ENCODE measurements around the gene AANAT. TPM values are rescaled to one million over a fixed set of nuclear protein-coding genes. Genes with fewer than 3 reads are reported as not detected.
"Not testable (repeated sequence)": the region's sequence is repeated elsewhere in the genome, so short reads cannot be mapped to it uniquely, and the experiment has no call there.

The AANAT gene
- polyA plus RNA-seq, 6 donors from 2014 or later = 0.24 to 1.2 (median 0.43) TPM; not detected in 3

DNA sequence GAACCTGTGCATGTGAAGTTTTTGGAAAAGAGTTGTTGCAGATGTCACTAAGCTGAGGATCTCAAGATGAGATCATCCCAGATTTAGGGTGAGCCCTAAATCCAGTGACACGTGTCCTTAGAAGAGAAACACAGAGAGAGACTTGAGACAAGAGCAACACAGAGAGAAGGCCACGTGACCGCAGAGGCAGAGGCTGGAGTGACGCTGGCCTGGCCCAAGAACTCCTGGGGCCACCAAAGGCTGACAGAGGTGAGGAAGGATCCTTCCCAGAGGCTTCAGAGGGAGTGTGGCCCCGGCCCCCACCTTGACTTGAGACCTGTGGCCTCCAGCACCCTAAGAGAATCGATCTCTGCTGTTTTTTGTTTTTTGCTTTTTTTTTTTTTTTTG lies 45.9 kb downstream of the AANAT start:
- no peak for ATAC-seq (ENCODE audit: low read depth in 2 of 2)
- Mint-ChIP-seq H3K4me3 (peak overlapping the region in 2 of 8 donors; percentile 23 to 56), H3K27me3 (peaks cover 0 to 7% (median 0%) of the 10 kb centered on the region in 3 donors), H3K36me3 (no peaks in the 10 kb centered on the region), H3K4me1 (peaks cover 11 to 20% (median 16%) of the 10 kb centered on the region in 3 donors), H3K27ac (peak overlapping the region; percentile 55 to 96 (median 72)), H3K9me3 (no peaks in the 10 kb centered on the region)
- no peak for DNase-seq

DNA sequence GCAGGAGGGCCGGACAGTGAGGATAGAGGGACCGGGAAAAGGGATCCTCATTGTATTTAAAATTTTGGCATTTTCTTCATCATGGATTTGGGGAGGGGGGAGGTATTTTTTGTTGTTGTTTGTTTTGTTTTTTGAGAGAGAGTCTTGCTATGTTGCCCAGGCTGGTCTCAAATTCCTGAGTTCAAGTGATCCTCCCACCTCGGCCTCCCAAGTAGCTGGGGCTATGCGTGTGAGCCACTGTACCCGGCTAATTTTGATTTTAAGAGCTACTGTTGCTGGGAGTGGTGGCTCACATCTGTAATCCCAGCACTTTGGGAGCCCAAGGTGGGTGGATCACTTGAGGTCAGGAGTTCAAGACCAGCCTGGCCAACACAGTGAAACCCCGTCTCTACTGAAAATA lies 47.0 kb downstream of the AANAT start:
- Mint-ChIP-seq H3K4me3 (peak overlapping the region in 6 of 8 donors; percentile 12 to 62 (median 41)), H3K27ac (peak overlapping the region; percentile 36 to 98 (median 89)), H3K4me1 (peaks cover 11 to 20% (median 16%) of the 10 kb centered on the region in 3 donors)
- ATAC-seq (ENCODE audit: low read depth in 2 of 2); DNase-seq; H3K36me3 Mint-ChIP-seq; H3K27me3 Mint-ChIP-seq; H3K9me3 Mint-ChIP-seq: not testable (repeated sequence)

DNA sequence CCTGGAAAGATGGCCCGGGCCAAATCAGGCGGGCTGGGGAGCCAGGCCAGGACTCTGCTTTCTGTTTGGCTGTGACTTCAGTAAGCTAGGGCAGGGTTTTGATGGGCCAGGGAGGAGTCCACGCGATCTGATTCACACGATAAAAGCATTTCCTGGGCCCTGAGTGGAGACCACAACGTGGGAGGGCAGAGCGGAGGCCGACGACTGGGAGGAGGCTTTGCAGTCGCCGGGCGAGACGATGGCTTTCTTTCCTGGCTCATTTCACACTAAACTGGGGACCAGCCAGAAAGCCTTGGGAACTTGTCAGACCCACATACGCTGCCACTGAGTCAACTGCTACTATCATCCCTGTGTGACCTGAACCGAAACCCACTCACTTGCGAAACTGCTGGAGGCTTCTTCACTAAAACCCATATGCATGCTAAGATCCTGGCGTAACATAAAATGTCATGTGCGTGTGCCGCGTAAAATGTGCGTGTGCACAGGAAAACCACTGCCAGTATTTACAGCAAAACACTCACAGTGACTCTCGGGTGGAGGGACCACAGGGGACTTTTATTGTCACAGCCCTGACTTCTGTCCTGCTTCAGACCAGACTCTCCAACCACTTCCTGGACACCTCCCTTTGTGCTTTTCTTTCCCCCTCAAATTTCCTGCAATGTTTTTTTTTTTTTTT lies 48.0 kb downstream of the AANAT start:
- Mint-ChIP-seq H3K36me3 (no peaks in the 10 kb centered on the region), H3K27me3 (peaks cover 0 to 3% (median 0%) of the 10 kb centered on the region in 3 donors), H3K4me1 (peaks cover 11 to 20% (median 16%) of the 10 kb centered on the region in 3 donors), H3K27ac (peak overlapping the region; percentile 95 to 98 (median 97)), H3K9me3 (no peaks in the 10 kb centered on the region), H3K4me3 (peak overlapping the region; percentile 39 to 90 (median 76))
- peak; percentile 85 for DNase-seq
- peak; percentile 85 to 86 for ATAC-seq (ENCODE audit: low read depth in 2 of 2)

- peaks cover 11 to 20% (median 16%) of the 10 kb centered on the region in 3 donors for H3K4me1 Mint-ChIP-seq
- H3K27ac Mint-ChIP-seq = peak overlapping the region in 4 of 6 donors; percentile 34 to 80 (median 66)
- H3K4me3 Mint-ChIP-seq = peak overlapping the region in 1 of 8 donors; percentile 22
- no peaks in the 10 kb centered on the region for H3K9me3 Mint-ChIP-seq
- peaks cover 0 to 11% (median 9%) of the 10 kb centered on the region in 3 donors for H3K27me3 Mint-ChIP-seq
- H3K36me3 Mint-ChIP-seq = no peaks in the 10 kb centered on the region
- no peak for ATAC-seq (ENCODE audit: low read depth in 2 of 2)
- no peak for DNase-seq
Observed at GRCh38 chr17:76517638-76518038, 50.2 kb downstream of the AANAT start.

- H3K4me3 Mint-ChIP-seq = peak overlapping the region in 1 of 8 donors; percentile 15
- ATAC-seq (ENCODE audit: low read depth in 2 of 2) (no peak), DNase-seq (no peak)
- H3K9me3 Mint-ChIP-seq = no peaks in the 10 kb centered on the region
- H3K27ac Mint-ChIP-seq = peak overlapping the region; percentile 43 to 85 (median 62)
- H3K36me3 Mint-ChIP-seq = no peaks in the 10 kb centered on the region
- peaks cover 22 to 31% (median 31%) of the 10 kb centered on the region in 3 donors for H3K4me1 Mint-ChIP-seq
- peaks cover 0 to 14% (median 11%) of the 10 kb centered on the region in 3 donors for H3K27me3 Mint-ChIP-seq
Observed at GRCh38 chr17:76519048-76519966, 51.9 kb downstream of the AANAT start.

Other genes starting within 250 kb of the AANAT start
- gene RNF157, start 227.1 kb upstream of the AANAT start, polyA plus RNA-seq (ENCODE audit: low read depth in 6 of 6) = under 1 TPM in 5 of 6 donors, not detected in 1; 0.09 to 0.71 (median 0.22) TPM
- 1 to 10 TPM; 2.5 to 6.2 (median 4.6) TPM for gene UBALD2, start 202.3 kb upstream of the AANAT start, polyA plus RNA-seq (ENCODE audit: low read depth in 6 of 6)
- gene QRICH2, start 159.3 kb upstream of the AANAT start, polyA plus RNA-seq (ENCODE audit: low read depth in 6 of 6) = under 1 TPM in 2 of 6 donors, not detected in 4; 0.20 to 0.38 TPM
- 10 to 100 TPM; 46.0 to 81.3 (median 54.4) TPM for gene PRPSAP1, start 113.7 kb upstream of the AANAT start, polyA plus RNA-seq (ENCODE audit: low read depth in 6 of 6)
- 1 to 10 TPM in 1 of 6 donors, under 1 TPM in 1, not detected in 4; 0.22 to 1.7 TPM for gene SPHK1, start 83.0 kb upstream of the AANAT start, polyA plus RNA-seq (ENCODE audit: low read depth in 6 of 6)
- gene UBE2O, start 14.5 kb upstream of the AANAT start, polyA plus RNA-seq (ENCODE audit: low read depth in 6 of 6) = 10 to 100 TPM; 11.0 to 26.0 (median 16.4) TPM
- gene RHBDF2, start 33.8 kb downstream of the AANAT start, polyA plus RNA-seq (ENCODE audit: low read depth in 6 of 6) = 100 to 1,000 TPM in 1 of 6 donors, 10 to 100 TPM in 5; 44.0 to 148 (median 51.7) TPM
- gene CYGB, start 70.1 kb downstream of the AANAT start, polyA plus RNA-seq (ENCODE audit: low read depth in 6 of 6) = 1 to 10 TPM in 2 of 6 donors, under 1 TPM in 4; 0.21 to 2.4 (median 0.79) TPM
- 10 to 100 TPM; 21.6 to 54.4 (median 34.3) TPM for gene PRCD, start 72.4 kb downstream of the AANAT start, polyA plus RNA-seq (ENCODE audit: low read depth in 6 of 6)
- 1 to 10 TPM in 1 of 6 donors, under 1 TPM in 4, not detected in 1; 0.22 to 1.0 (median 0.48) TPM for gene ST6GALNAC2, start 118.3 kb downstream of the AANAT start, polyA plus RNA-seq (ENCODE audit: low read depth in 6 of 6)
- gene ST6GALNAC1, start 176.2 kb downstream of the AANAT start, polyA plus RNA-seq (ENCODE audit: low read depth in 6 of 6) = not detected
- 1 to 10 TPM; 1.8 to 7.7 (median 3.5) TPM for gene MXRA7, start 243.4 kb downstream of the AANAT start, polyA plus RNA-seq (ENCODE audit: low read depth in 6 of 6)

All from naive B cell (primary cell).